Liver (tissue), 9 donors: Measurements from ENCODE around the gene KIF26A. TPM values are rescaled to one million over a fixed set of nuclear protein-coding genes. Genes with fewer than 3 reads are reported as not detected.

Experiments
- DNase-seq: peaks from one replicate; pipeline ENCODE4 v3.0.0-alpha.2; 2017; ENCODE audit warnings: low spot score
- H3K27ac ChIP-seq, 2 donors: one replicate each; pipeline ENCODE4 v1.7.0; 2013; ENCODE audit warnings: inconsistent platforms in 2 of 2, low read length in 2 of 2, control low read depth in 1 of 2, low read depth in 1 of 2, mild to moderate bottlenecking in 1 of 2
- H3K27me3 ChIP-seq, 4 donors: one replicate each; pipeline versions ENCODE4 v1.6.1 to v1.7.0; 2013; ENCODE audit warnings: low read length in 3 of 4, inconsistent platforms in 1 of 4, mild to moderate bottlenecking in 1 of 4, moderate library complexity in 1 of 4; ENCODE audit not compliant: control insufficient read depth in 4 of 4, insufficient read depth in 4 of 4
- H3K36me3 ChIP-seq, 4 donors: one replicate each; pipeline versions ENCODE4 v1.6.1 to v1.7.0; 2013; ENCODE audit warnings: low read length in 3 of 4, mild to moderate bottlenecking in 3 of 4, low read depth in 1 of 4, moderate library complexity in 1 of 4; ENCODE audit not compliant: control insufficient read depth in 4 of 4, insufficient read depth in 3 of 4
- H3K4me1 ChIP-seq, 4 donors: one replicate each; pipeline versions ENCODE4 v1.6.1 to v1.7.0; 2013; ENCODE audit warnings: low read length in 3 of 4, mild to moderate bottlenecking in 3 of 4, moderate library complexity in 1 of 4; ENCODE audit not compliant: control insufficient read depth in 4 of 4, insufficient read depth in 4 of 4
- H3K4me3 ChIP-seq, 3 donors: one replicate each; pipeline versions ENCODE4 v1.6.1 to v1.7.0; 2013; ENCODE audit warnings: low read length in 3 of 3, control low read depth in 1 of 3, low read depth in 1 of 3, mild to moderate bottlenecking in 1 of 3
- H3K9ac ChIP-seq, 2 donors: one replicate each; pipeline ENCODE4 v1.7.0; 2013; ENCODE audit warnings: low read length in 2 of 2, mild to moderate bottlenecking in 2 of 2, moderate library complexity in 2 of 2, control low read depth in 1 of 2, low read depth in 1 of 2
- H3K9me3 ChIP-seq, 4 donors: one replicate each; pipeline versions ENCODE4 v1.6.1 to v1.7.0; 2013; ENCODE audit warnings: low read length in 3 of 4; ENCODE audit not compliant: control insufficient read depth in 4 of 4
- EGR1 ChIP-seq, 2 donors: IDR thresholded peaks; 2 replicates each; pipeline ENCODE4 v1.6.1; 2016 to 2018; ENCODE audit warnings: antibody characterized with exemption in 2 of 2, low read depth in 2 of 2
- FOXA1 ChIP-seq: IDR thresholded peaks from 2 replicates; pipeline ENCODE4 v1.6.1; 2016; ENCODE audit warnings: antibody characterized with exemption
- FOXA2 ChIP-seq: IDR thresholded peaks from 2 replicates; pipeline ENCODE4 v1.6.1; 2016; ENCODE audit warnings: antibody characterized with exemption
- GABPA ChIP-seq, 2 donors: IDR thresholded peaks in 1 of 2; conservative IDR thresholded peaks in 1 of 2; 2 replicates each; pipeline ENCODE4 v1.6.1; 2016; ENCODE audit warnings: antibody characterized with exemption in 2 of 2, mild to moderate bottlenecking in 1 of 2, moderate library complexity in 1 of 2
- HNF4A ChIP-seq, 2 donors: conservative IDR thresholded peaks; 2 replicates each; pipeline ENCODE4 v1.6.1; 2016; ENCODE audit warnings: antibody characterized with exemption in 2 of 2, mild to moderate bottlenecking in 2 of 2
- JUND ChIP-seq, 2 donors: IDR thresholded peaks; 2 replicates each; pipeline ENCODE4 v1.6.1; 2016; ENCODE audit warnings: antibody characterized with exemption in 2 of 2
- NR2F2 ChIP-seq: IDR thresholded peaks from 2 replicates; pipeline ENCODE4 v1.6.1; 2016; ENCODE audit warnings: antibody characterized with exemption
- RAD21 ChIP-seq, 2 donors: IDR thresholded peaks; 2 replicates each; pipeline ENCODE4 v1.6.1; 2016; ENCODE audit warnings: antibody characterized with exemption in 2 of 2, mild to moderate bottlenecking in 2 of 2
- RXRA ChIP-seq, 2 donors: IDR thresholded peaks; 2 replicates each; pipeline ENCODE4 v1.6.1; 2017 to 2018; ENCODE audit warnings: antibody characterized with exemption in 2 of 2, mild to moderate bottlenecking in 1 of 2
- SP1 ChIP-seq: IDR thresholded peaks from 2 replicates; pipeline ENCODE4 v1.6.1; 2018; ENCODE audit warnings: antibody characterized with exemption, mild to moderate bottlenecking
- TAF1 ChIP-seq: conservative IDR thresholded peaks from 2 replicates; pipeline ENCODE4 v1.6.1; 2016; ENCODE audit warnings: antibody characterized with exemption, mild to moderate bottlenecking
- YY1 ChIP-seq: IDR thresholded peaks from 2 replicates; pipeline ENCODE4 v1.6.1; 2016; ENCODE audit warnings: antibody characterized with exemption, mild to moderate bottlenecking
- WGBS: extraction: QIAGEN DNeasy Blood & Tissue Kit; methylation state at CpG from one replicate; pipeline ENCODE4 v1.1.7; 2013; 5-methylcytosine and 5-hydroxymethylcytosine counted together
- polyA plus RNA-seq, 2 donors: library from polyadenylated mRNA; stranded (reverse) in 1 of 2; unstranded in 1 of 2; fragments of 200-250 nt in 1 of 2; fragments of >200 nt in 1 of 2; fragmentation: Nextera tagmentation in 1 of 2; extraction: Ambion mirVana in 1 of 2; gene quantifications; one replicate each; pipeline versions ENCODE4 v1.2.1 to v1.2.3, GENCODE V29; 2013 to 2015
- total RNA-seq, 2 donors: library from RNA; depleted of rRNA; stranded (reverse); fragments of >200 nt; gene quantifications; one replicate each; pipeline ENCODE4 v1.2.3, GENCODE V29; 2014
- TF ChIP-seq, protein P1 (sequence below): IDR thresholded peaks from 2 replicates; pipeline ENCODE4 v1.6.1; 2016; ENCODE audit warnings: antibody characterized with exemption
- TF ChIP-seq, protein P2 (sequence below): fragments of 150-350 bp; IDR thresholded peaks from 2 replicates; pipeline ENCODE4 v1.5.1; 2017; ENCODE audit warnings: improper control_type of control experiment, low read depth, low read length; ENCODE audit not compliant: missing input control
- TF ChIP-seq, protein P3 (sequence below): IDR thresholded peaks from 2 replicates; pipeline ENCODE4 v1.6.1; 2016; ENCODE audit warnings: antibody characterized with exemption
- TF ChIP-seq, protein P4 (sequence below): IDR thresholded peaks from 2 replicates; pipeline ENCODE4 v1.6.1; 2016; ENCODE audit warnings: antibody characterized with exemption, mild to moderate bottlenecking
- donor health status: healthy.
- donor health status: healthy.
- donor health status: healthy.
- donor health status: healthy.
- donor health status: healthy.

KIF26A gene
- total and polyA plus RNA-seq, 4 donors = 0.07 to 10.2 (median 1.3) TPM

DNA sequence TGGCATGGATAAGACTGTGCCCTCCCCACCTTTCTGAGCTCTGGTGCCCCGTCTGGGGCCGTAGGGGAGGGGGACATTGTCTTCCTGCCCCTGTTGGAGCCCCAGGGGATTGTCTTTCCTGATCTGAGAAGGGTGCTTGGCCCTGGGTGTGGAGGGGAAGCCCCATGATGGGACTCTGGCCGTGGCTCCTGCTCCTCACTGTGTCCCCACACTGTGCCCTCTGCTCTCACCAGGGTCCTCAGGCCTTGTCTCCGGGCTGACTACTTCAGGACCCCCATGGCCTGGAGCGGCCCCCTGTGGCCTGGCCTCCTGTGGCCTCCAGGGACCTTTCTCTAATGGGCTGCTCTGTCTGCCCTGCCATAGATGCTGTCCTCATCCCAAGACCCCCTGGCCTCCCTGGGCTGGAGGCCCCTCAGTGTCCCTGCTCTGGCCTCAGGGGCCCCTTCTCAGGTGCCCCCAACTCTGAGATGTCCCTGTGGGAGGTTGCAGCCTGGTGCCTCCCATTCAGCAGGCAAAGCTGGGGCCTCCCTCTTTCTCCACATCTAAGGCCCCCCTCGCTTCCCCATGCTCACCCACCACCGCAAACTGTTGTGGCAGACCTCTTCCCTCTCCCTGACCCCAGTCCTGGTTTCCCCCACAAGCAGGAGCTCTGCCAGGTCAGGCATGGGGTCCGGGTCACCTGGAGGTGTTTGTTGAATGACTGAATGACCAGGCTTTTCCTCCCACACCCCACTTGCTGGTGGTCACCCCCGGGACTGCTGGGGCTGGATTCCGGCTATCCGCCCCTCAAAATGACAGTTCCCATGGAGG is 4.0 kb downstream of the KIF26A start:
- no peak overlapping the region for H3K9ac ChIP-seq
- WGBS = 78% methylated on average over 11 of the region's 11 CpGs
- peaks cover 5 to 18% (median 8%) of the 10 kb centered on the region in 4 donors for H3K4me1 ChIP-seq
- TF ChIP-seq, protein P1, sequence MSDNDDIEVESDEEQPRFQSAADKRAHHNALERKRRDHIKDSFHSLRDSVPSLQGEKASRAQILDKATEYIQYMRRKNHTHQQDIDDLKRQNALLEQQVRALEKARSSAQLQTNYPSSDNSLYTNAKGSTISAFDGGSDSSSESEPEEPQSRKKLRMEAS = no peak
- TF ChIP-seq RAD21 (IDR thresholded peaks at IDR 0.05) (no peak), GABPA (IDR thresholded peaks at IDR 0.05 in 1 of 2, conservative IDR thresholded peaks at IDR 0.05 in 1 of 2) (no peak), FOXA1 (no peak), EGR1 (IDR thresholded peaks at IDR 0.05; ENCODE audit: low read depth in 2 of 2) (no peak), JUND (IDR thresholded peaks at IDR 0.05) (no peak), TAF1 (no peak), HNF4A (conservative IDR thresholded peaks at IDR 0.05) (no peak), RXRA (IDR thresholded peaks at IDR 0.05) (no peak), SP1 (no peak), YY1 (no peak), FOXA2 (no peak), NR2F2 (no peak)
- TF ChIP-seq, protein P2, sequence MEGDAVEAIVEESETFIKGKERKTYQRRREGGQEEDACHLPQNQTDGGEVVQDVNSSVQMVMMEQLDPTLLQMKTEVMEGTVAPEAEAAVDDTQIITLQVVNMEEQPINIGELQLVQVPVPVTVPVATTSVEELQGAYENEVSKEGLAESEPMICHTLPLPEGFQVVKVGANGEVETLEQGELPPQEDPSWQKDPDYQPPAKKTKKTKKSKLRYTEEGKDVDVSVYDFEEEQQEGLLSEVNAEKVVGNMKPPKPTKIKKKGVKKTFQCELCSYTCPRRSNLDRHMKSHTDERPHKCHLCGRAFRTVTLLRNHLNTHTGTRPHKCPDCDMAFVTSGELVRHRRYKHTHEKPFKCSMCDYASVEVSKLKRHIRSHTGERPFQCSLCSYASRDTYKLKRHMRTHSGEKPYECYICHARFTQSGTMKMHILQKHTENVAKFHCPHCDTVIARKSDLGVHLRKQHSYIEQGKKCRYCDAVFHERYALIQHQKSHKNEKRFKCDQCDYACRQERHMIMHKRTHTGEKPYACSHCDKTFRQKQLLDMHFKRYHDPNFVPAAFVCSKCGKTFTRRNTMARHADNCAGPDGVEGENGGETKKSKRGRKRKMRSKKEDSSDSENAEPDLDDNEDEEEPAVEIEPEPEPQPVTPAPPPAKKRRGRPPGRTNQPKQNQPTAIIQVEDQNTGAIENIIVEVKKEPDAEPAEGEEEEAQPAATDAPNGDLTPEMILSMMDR = no peak
- TF ChIP-seq, protein P3, sequence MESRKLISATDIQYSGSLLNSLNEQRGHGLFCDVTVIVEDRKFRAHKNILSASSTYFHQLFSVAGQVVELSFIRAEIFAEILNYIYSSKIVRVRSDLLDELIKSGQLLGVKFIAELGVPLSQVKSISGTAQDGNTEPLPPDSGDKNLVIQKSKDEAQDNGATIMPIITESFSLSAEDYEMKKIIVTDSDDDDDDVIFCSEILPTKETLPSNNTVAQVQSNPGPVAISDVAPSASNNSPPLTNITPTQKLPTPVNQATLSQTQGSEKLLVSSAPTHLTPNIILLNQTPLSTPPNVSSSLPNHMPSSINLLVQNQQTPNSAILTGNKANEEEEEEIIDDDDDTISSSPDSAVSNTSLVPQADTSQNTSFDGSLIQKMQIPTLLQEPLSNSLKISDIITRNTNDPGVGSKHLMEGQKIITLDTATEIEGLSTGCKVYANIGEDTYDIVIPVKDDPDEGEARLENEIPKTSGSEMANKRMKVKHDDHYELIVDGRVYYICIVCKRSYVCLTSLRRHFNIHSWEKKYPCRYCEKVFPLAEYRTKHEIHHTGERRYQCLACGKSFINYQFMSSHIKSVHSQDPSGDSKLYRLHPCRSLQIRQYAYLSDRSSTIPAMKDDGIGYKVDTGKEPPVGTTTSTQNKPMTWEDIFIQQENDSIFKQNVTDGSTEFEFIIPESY = no peak
- TF ChIP-seq, protein P4, sequence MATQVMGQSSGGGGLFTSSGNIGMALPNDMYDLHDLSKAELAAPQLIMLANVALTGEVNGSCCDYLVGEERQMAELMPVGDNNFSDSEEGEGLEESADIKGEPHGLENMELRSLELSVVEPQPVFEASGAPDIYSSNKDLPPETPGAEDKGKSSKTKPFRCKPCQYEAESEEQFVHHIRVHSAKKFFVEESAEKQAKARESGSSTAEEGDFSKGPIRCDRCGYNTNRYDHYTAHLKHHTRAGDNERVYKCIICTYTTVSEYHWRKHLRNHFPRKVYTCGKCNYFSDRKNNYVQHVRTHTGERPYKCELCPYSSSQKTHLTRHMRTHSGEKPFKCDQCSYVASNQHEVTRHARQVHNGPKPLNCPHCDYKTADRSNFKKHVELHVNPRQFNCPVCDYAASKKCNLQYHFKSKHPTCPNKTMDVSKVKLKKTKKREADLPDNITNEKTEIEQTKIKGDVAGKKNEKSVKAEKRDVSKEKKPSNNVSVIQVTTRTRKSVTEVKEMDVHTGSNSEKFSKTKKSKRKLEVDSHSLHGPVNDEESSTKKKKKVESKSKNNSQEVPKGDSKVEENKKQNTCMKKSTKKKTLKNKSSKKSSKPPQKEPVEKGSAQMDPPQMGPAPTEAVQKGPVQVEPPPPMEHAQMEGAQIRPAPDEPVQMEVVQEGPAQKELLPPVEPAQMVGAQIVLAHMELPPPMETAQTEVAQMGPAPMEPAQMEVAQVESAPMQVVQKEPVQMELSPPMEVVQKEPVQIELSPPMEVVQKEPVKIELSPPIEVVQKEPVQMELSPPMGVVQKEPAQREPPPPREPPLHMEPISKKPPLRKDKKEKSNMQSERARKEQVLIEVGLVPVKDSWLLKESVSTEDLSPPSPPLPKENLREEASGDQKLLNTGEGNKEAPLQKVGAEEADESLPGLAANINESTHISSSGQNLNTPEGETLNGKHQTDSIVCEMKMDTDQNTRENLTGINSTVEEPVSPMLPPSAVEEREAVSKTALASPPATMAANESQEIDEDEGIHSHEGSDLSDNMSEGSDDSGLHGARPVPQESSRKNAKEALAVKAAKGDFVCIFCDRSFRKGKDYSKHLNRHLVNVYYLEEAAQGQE = no peak
- H3K27ac ChIP-seq = no peak overlapping the region
- H3K27me3 ChIP-seq = peaks cover 0 to 7% (median 2%) of the 10 kb centered on the region in 4 donors
- H3K4me3 ChIP-seq = no peak overlapping the region
- H3K36me3 ChIP-seq = no peaks in the 10 kb centered on the region
- no peaks in the 10 kb centered on the region for H3K9me3 ChIP-seq
- no peak for DNase-seq
